Tibial artery (tissue), 4 donors: ENCODE results near the gene NUDT17.
A peak's percentile ranks its signal among the peaks of the same experiment; 100 is the strongest.

Source experiments
- DNase-seq, 2 donors: peaks; one replicate each; pipeline ENCODE4 v3.0.0-alpha.2; 2019
- H3K27ac ChIP-seq, 2 donors: fragments of 200-600 bp; sonication (generic) in 1 of 2; 1 replicate in 1 of 2; 2 replicates in 1 of 2; pipeline ENCODE4 v1.5.1; 2018 to 2019; ENCODE audit warnings: mild to moderate bottlenecking in 1 of 2
- H3K27me3 ChIP-seq, 2 donors: fragments of 200-600 bp; sonication (generic) in 1 of 2; one replicate each; pipeline versions ENCODE4 v1.5.1 to v1.6.0; 2016 to 2019
- H3K36me3 ChIP-seq, 3 donors: fragments of 200-600 bp; sonication (generic) in 2 of 3; one replicate each; pipeline ENCODE4 v1.5.1; 2016 to 2019; ENCODE audit warnings: mild to moderate bottlenecking in 2 of 3
- H3K4me1 ChIP-seq, 4 donors: fragments of 200-600 bp; sonication (generic) in 2 of 4; 1 replicate in 3 of 4; 2 replicates in 1 of 4; pipeline ENCODE4 v1.5.1; 2016 to 2019
- H3K4me3 ChIP-seq, 2 donors: fragments of 200-600 bp; sonication (generic) in 1 of 2; 1 replicate in 1 of 2; 2 replicates in 1 of 2; pipeline ENCODE4 v1.5.1; 2018 to 2019; ENCODE audit warnings: mild to moderate bottlenecking in 2 of 2
- H3K9me3 ChIP-seq, 3 donors: fragments of 200-600 bp; sonication (generic) in 1 of 3; one replicate each; pipeline ENCODE4 v1.5.1; 2016 to 2019
- CTCF ChIP-seq, 2 experiments: fragments of 200-600 bp in 1 of 2; fragments of 450-650 bp in 1 of 2; IDR thresholded peaks; one replicate each; pipeline ENCODE4 v1.5.1; 2017 to 2019; ENCODE audit warnings: antibody characterized with exemption in 2 of 2, mild to moderate bottlenecking in 1 of 2, moderate library complexity in 1 of 2
- intact Hi-C: fragments of 100-400 bp; cut with DNase I; formaldehyde crosslinking; loops from one replicate; pipeline ENCODE4 v1.15.0; 2023; ENCODE audit warnings: low total_unique reads

The NUDT17 gene

GRCh38 chr1:145843031-145843430, 2.4 kb upstream of the NUDT17 start:
- Histone ChIP-seq H3K9me3 (no peaks in the 10 kb centered on the region), H3K27ac (no peak overlapping the region), H3K36me3 (peaks cover 43 to 59% (median 58%) of the 10 kb centered on the region in 3 donors), H3K4me3 (no peak overlapping the region), H3K4me1 (peaks cover 0 to 18% (median 14%) of the 10 kb centered on the region in 4 donors), H3K27me3 (no peaks in the 10 kb centered on the region)
- no peak for TF ChIP-seq CTCF (IDR thresholded peaks at IDR 0.05)
- DNase-seq: no peak
- intact Hi-C loops: no loop called here

GRCh38 chr1:145845144-145845513, 301 bp upstream of the NUDT17 start:
- DNase-seq: no peak
- peaks cover 22 to 59% (median 46%) of the 10 kb centered on the region in 3 donors for H3K36me3 ChIP-seq
- H3K4me1 ChIP-seq: peaks cover 0 to 29% (median 24%) of the 10 kb centered on the region in 4 donors
- intact Hi-C loops: loop anchor here (2.0 to 5.0 kb wide), 2 partner anchors 67 to 170 kb away; partner anchors contain the start of gene ITGA10
- TF ChIP-seq CTCF (IDR thresholded peaks at IDR 0.05): no peak
- no peaks in the 10 kb centered on the region for H3K9me3 ChIP-seq
- peak overlapping the region; percentile 54 to 70 for H3K4me3 ChIP-seq
- no peaks in the 10 kb centered on the region for H3K27me3 ChIP-seq
- peak overlapping the region; percentile 81 to 84 for H3K27ac ChIP-seq

GRCh38 chr1:145846201-145846612, 777 bp downstream of the NUDT17 start:
- Histone ChIP-seq H3K27me3 (no peaks in the 10 kb centered on the region), H3K4me3 (peak overlapping the region; percentile 54 to 70), H3K9me3 (no peaks in the 10 kb centered on the region), H3K4me1 (peaks cover 0 to 33% (median 28%) of the 10 kb centered on the region in 4 donors), H3K27ac (peak overlapping the region; percentile 81 to 84), H3K36me3 (peaks cover 21 to 59% (median 47%) of the 10 kb centered on the region in 3 donors)
- no peak for DNase-seq
- intact Hi-C loops: loop anchor here (5.0 kb wide), 1 partner anchor 66 kb away; the partner anchor contains the start of gene ITGA10
- TF ChIP-seq CTCF (IDR thresholded peaks at IDR 0.05): peak; percentile 42 to 55

GRCh38 chr1:145847827-145848226, 2.4 kb downstream of the NUDT17 start:
- H3K4me3 ChIP-seq: no peak overlapping the region
- TF ChIP-seq CTCF (IDR thresholded peaks at IDR 0.05): no peak
- no peak overlapping the region for H3K27ac ChIP-seq
- peaks cover 0 to 33% (median 28%) of the 10 kb centered on the region in 4 donors for H3K4me1 ChIP-seq
- intact Hi-C loops: loop anchor here (5.0 kb wide), 1 partner anchor 64 kb away; the partner anchor contains the start of gene ITGA10
- no peak for DNase-seq
- peaks cover 25 to 59% (median 47%) of the 10 kb centered on the region in 3 donors for H3K36me3 ChIP-seq
- H3K9me3 ChIP-seq: no peaks in the 10 kb centered on the region
- no peaks in the 10 kb centered on the region for H3K27me3 ChIP-seq

GRCh38 chr1:145849356-145850160, 4.1 kb downstream of the NUDT17 start:
- peak overlapping the region; percentile 54 for H3K27ac ChIP-seq
- H3K36me3 ChIP-seq: peaks cover 42 to 73% (median 56%) of the 10 kb centered on the region in 3 donors
- H3K9me3 ChIP-seq: no peaks in the 10 kb centered on the region
- no peak for TF ChIP-seq CTCF (IDR thresholded peaks at IDR 0.05)
- peaks cover 0 to 31% (median 28%) of the 10 kb centered on the region in 4 donors for H3K4me1 ChIP-seq
- no peaks in the 10 kb centered on the region for H3K27me3 ChIP-seq
- H3K4me3 ChIP-seq: no peak overlapping the region
- intact Hi-C loops: loop anchor here (5.0 kb wide), 1 partner anchor 63 kb away; the partner anchor contains the start of gene ITGA10
- DNase-seq: no peak
